Measurements from ENCODE around the gene CBX5. TPM values are rescaled to one million over a fixed set of nuclear protein-coding genes. Genes with fewer than 3 reads are reported as not detected.
"Not testable (repeated sequence)": the region's sequence is repeated elsewhere in the genome, so short reads cannot be mapped to it uniquely, and the experiment has no call there.

The CBX5 gene
- total RNA-seq, 1 donor from 2014 or later, result 98.1 TPM

DNA sequence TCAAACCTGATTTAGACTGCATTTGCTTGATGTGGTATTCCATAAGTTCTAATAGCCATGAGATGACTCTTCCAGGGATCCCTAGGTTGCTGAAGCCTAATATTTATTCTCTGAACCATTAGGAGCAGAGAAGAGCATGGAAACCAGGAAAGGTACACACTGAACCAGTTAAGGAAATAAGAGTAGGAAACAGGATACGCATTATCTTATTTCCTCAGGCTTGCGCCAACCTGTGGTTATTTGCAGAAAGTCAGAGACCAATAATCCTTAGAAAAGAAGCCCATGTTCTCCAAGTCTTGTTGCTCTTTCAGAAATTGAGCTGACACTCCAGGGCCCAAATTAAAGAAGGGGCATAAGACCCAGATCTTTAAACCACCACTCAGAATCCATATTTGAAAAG is 49.4 kb downstream of the CBX5 start:
- H3K36me3 Mint-ChIP-seq (ENCODE audit: unreplicated experiment), result no peaks in the 10 kb centered on the region
- no peak for DNase-seq (ENCODE audit: extremely low spot score, unreplicated experiment)
- H3K4me3 Mint-ChIP-seq (ENCODE audit: unreplicated experiment), result no peak overlapping the region
- H3K9me3 Mint-ChIP-seq (ENCODE audit: unreplicated experiment), result no peaks in the 10 kb centered on the region
- peaks cover 33% of the 10 kb centered on the region for H3K4me1 Mint-ChIP-seq (ENCODE audit: unreplicated experiment)
- H3K27ac Mint-ChIP-seq (ENCODE audit: unreplicated experiment), result peak overlapping the region; percentile 95
- H3K27me3 Mint-ChIP-seq (ENCODE audit: unreplicated experiment), result no peaks in the 10 kb centered on the region
- no peak for TF ChIP-seq CTCF (IDR thresholded peaks at IDR 0.05)

GRCh38 chr12:54229624-54230212 is 50.2 kb downstream of the CBX5 start:
- TF ChIP-seq CTCF (IDR thresholded peaks at IDR 0.05), result no peak
- Mint-ChIP-seq H3K36me3 (ENCODE audit: unreplicated experiment) (no peaks in the 10 kb centered on the region), H3K27ac (ENCODE audit: unreplicated experiment) (peak overlapping the region; percentile 95), H3K9me3 (ENCODE audit: unreplicated experiment) (no peaks in the 10 kb centered on the region), H3K4me3 (ENCODE audit: unreplicated experiment) (no peak overlapping the region), H3K27me3 (ENCODE audit: unreplicated experiment) (no peaks in the 10 kb centered on the region), H3K4me1 (ENCODE audit: unreplicated experiment) (peaks cover 33% of the 10 kb centered on the region)
- no peak for DNase-seq (ENCODE audit: extremely low spot score, unreplicated experiment)

GRCh38 chr12:54228471-54228870 is 51.5 kb downstream of the CBX5 start:
- H3K9me3 Mint-ChIP-seq (ENCODE audit: unreplicated experiment), result no peaks in the 10 kb centered on the region
- H3K4me1 Mint-ChIP-seq (ENCODE audit: unreplicated experiment), result peaks cover 33% of the 10 kb centered on the region
- no peak for DNase-seq (ENCODE audit: extremely low spot score, unreplicated experiment)
- TF ChIP-seq CTCF (IDR thresholded peaks at IDR 0.05), result no peak
- H3K27me3 Mint-ChIP-seq (ENCODE audit: unreplicated experiment), result no peaks in the 10 kb centered on the region
- H3K27ac Mint-ChIP-seq (ENCODE audit: unreplicated experiment), result peak overlapping the region; percentile 37
- H3K36me3 Mint-ChIP-seq (ENCODE audit: unreplicated experiment), result no peaks in the 10 kb centered on the region
- H3K4me3 Mint-ChIP-seq (ENCODE audit: unreplicated experiment), result no peak overlapping the region

DNA sequence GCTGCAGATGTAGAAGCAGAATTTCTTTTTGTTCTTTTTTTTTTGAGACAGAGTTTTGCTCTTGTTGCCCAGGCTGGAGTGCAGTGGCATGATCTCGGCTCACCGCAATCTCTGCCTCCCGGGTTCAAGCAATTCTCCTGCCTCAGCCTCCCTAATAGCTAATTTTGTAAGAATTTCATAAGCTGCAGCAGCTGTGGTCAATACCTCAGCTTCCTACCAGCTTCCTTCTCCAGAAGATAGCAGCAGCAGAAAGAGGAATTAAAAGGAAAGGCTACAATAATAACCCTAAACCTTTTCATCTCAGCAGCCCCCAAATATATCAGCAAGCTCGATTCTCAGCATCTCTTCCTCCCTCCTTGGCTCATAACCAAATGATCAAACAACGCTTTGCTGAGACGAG is 52.0 kb downstream of the CBX5 start:
- H3K9me3 Mint-ChIP-seq (ENCODE audit: unreplicated experiment); H3K27me3 Mint-ChIP-seq (ENCODE audit: unreplicated experiment); H3K4me3 Mint-ChIP-seq (ENCODE audit: unreplicated experiment); H3K27ac Mint-ChIP-seq (ENCODE audit: unreplicated experiment); DNase-seq (ENCODE audit: extremely low spot score, unreplicated experiment); H3K36me3 Mint-ChIP-seq (ENCODE audit: unreplicated experiment): not testable (repeated sequence)
- peaks cover 29% of the 10 kb centered on the region for H3K4me1 Mint-ChIP-seq (ENCODE audit: unreplicated experiment)

GRCh38 chr12:54227376-54227775 is 52.5 kb downstream of the CBX5 start:
- no peaks in the 10 kb centered on the region for H3K27me3 Mint-ChIP-seq (ENCODE audit: unreplicated experiment)
- DNase-seq (ENCODE audit: extremely low spot score, unreplicated experiment), result no peak
- no peak overlapping the region for H3K27ac Mint-ChIP-seq (ENCODE audit: unreplicated experiment)
- H3K9me3 Mint-ChIP-seq (ENCODE audit: unreplicated experiment), result no peaks in the 10 kb centered on the region
- no peaks in the 10 kb centered on the region for H3K36me3 Mint-ChIP-seq (ENCODE audit: unreplicated experiment)
- TF ChIP-seq CTCF (IDR thresholded peaks at IDR 0.05), result no peak
- peaks cover 23% of the 10 kb centered on the region for H3K4me1 Mint-ChIP-seq (ENCODE audit: unreplicated experiment)
- H3K4me3 Mint-ChIP-seq (ENCODE audit: unreplicated experiment), result no peak overlapping the region

GRCh38 chr12:54225666-54226065 is 54.3 kb downstream of the CBX5 start:
- Mint-ChIP-seq H3K36me3 (ENCODE audit: unreplicated experiment) (no peaks in the 10 kb centered on the region), H3K4me1 (ENCODE audit: unreplicated experiment) (peaks cover 22% of the 10 kb centered on the region), H3K9me3 (ENCODE audit: unreplicated experiment) (no peaks in the 10 kb centered on the region), H3K27ac (ENCODE audit: unreplicated experiment) (no peak overlapping the region), H3K27me3 (ENCODE audit: unreplicated experiment) (no peaks in the 10 kb centered on the region), H3K4me3 (ENCODE audit: unreplicated experiment) (no peak overlapping the region)
- DNase-seq (ENCODE audit: extremely low spot score, unreplicated experiment), result no peak
- no peak for TF ChIP-seq CTCF (IDR thresholded peaks at IDR 0.05)

Measured in osteocyte (in vitro differentiated cells).